Activated B cell treated with CpG ODN at 0.5 μM for 24 hours (primary cell): ENCODE data around the gene PPP1R1C. TPM values are rescaled to one million over a fixed set of nuclear protein-coding genes. Genes with fewer than 3 reads are reported as not detected.

Experiments
- ATAC-seq: fragments of 200-7000 bp; cut with Tn5 transposase; one replicate; pipeline ENCODE4 v1.10.0; 2021; ENCODE audit warnings: low read depth, mild to moderate bottlenecking, moderate library complexity
- CTCF ChIA-PET: fragments of 350-600 bp; sonication (Branson Sonifier 250); formaldehyde crosslinking; loops from one replicate; lab custom pipeline; 2021; ENCODE audit warnings: antibody characterized with exemption; lab: Charles Lee
- POLR2A ChIA-PET: fragments of 350-600 bp; sonication (Branson Sonifier 250); formaldehyde crosslinking; loops from one replicate; lab custom pipeline; 2021; ENCODE audit warnings: antibody characterized with exemption; lab: Charles Lee
- DNase-seq: peaks from one replicate; pipeline ENCODE4 v3.0.0; 2022
- H3K27ac Mint-ChIP-seq: one replicate; pipeline ENCODE4 v1.8.0; 2020; ENCODE audit warnings: mixed read lengths
- H3K27me3 Mint-ChIP-seq: one replicate; pipeline ENCODE4 v1.8.0; 2021; ENCODE audit warnings: mixed read lengths
- H3K36me3 Mint-ChIP-seq: one replicate; pipeline ENCODE4 v1.8.0; 2021; ENCODE audit warnings: low read depth, mixed read lengths
- H3K4me1 Mint-ChIP-seq: one replicate; pipeline ENCODE4 v1.8.0; 2021; ENCODE audit warnings: mixed read lengths
- H3K4me3 Mint-ChIP-seq: one replicate; pipeline ENCODE4 v1.8.0; 2020; ENCODE audit warnings: mild to moderate bottlenecking, mixed read lengths
- H3K9me3 Mint-ChIP-seq: one replicate; pipeline ENCODE4 v1.8.0; 2020; ENCODE audit warnings: mixed read lengths
- CTCF ChIP-seq: fragments of 200-600 bp; IDR thresholded peaks from one replicate; pipeline ENCODE4 v1.8.0; 2022; ENCODE audit warnings: antibody characterized with exemption, mild to moderate bottlenecking
- intact Hi-C: fragments of 100-400 bp; cut with micrococcal nuclease; formaldehyde crosslinking; loops from one replicate; pipeline ENCODE4 v1.15.1; 2024
- total RNA-seq: library from RNA; stranded (reverse); gene quantifications from 2 replicates; pipeline ENCODE4 v1.2.3, GENCODE V29; 2022

PPP1R1C gene
- total RNA-seq, 1 donor from 2014 or later: not detected

- no peaks in the 10 kb centered on the region for H3K9me3 Mint-ChIP-seq
- TF ChIP-seq CTCF: no peak
These were observed 13.4 kb downstream of the PPP1R1C start for GRCh38 chr2:181998891-181999654.

GRCh38 chr2:181999911-182000310 lies 14.3 kb downstream of the PPP1R1C start:
- POLR2A ChIA-PET: no interaction called here

More at GRCh38 chr2:181998891-181999654, 13.4 kb downstream of the PPP1R1C start:
- Mint-ChIP-seq H3K27me3 (no peaks in the 10 kb centered on the region), H3K4me3 (no peak overlapping the region), H3K27ac (no peak overlapping the region), H3K4me1 (peaks cover 8% of the 10 kb centered on the region), H3K36me3 (no peaks in the 10 kb centered on the region)
- DNase-seq (no peak), ATAC-seq (no peak)
- POLR2A ChIA-PET: no interaction called here
- CTCF ChIA-PET: no interaction called here
- intact Hi-C loops: loop anchor here (10.0 kb wide), 1 partner anchor 1036 kb away; the partner anchor contains the start of gene NCKAP1

GRCh38 chr2:182004945-182005520 lies 19.4 kb downstream of the PPP1R1C start:
- no peaks in the 10 kb centered on the region for H3K36me3 Mint-ChIP-seq
- ChIA-PET POLR2A (no interaction called here), CTCF (no interaction called here)
- no peak for DNase-seq
- no peak for ATAC-seq
- intact Hi-C loops: no loop called here
- no peaks in the 10 kb centered on the region for H3K4me1 Mint-ChIP-seq
- no peak overlapping the region for H3K4me3 Mint-ChIP-seq
- TF ChIP-seq CTCF: no peak
- H3K27me3 Mint-ChIP-seq: no peaks in the 10 kb centered on the region
- H3K27ac Mint-ChIP-seq: no peak overlapping the region
- H3K9me3 Mint-ChIP-seq: no peaks in the 10 kb centered on the region

More at GRCh38 chr2:181999911-182000310, 14.3 kb downstream of the PPP1R1C start:
- Mint-ChIP-seq H3K9me3 (no peaks in the 10 kb centered on the region), H3K27ac (no peak overlapping the region), H3K36me3 (no peaks in the 10 kb centered on the region), H3K4me3 (no peak overlapping the region), H3K27me3 (no peaks in the 10 kb centered on the region), H3K4me1 (peaks cover 3% of the 10 kb centered on the region)
- intact Hi-C loops: loop anchor here (10.0 kb wide), 1 partner anchor 1035 kb away; the partner anchor contains the start of gene NCKAP1
- CTCF ChIA-PET: no interaction called here
- TF ChIP-seq CTCF: no peak
- no peak for ATAC-seq
- no peak for DNase-seq

- Mint-ChIP-seq H3K27me3 (no peaks in the 10 kb centered on the region), H3K27ac (no peak overlapping the region), H3K9me3 (no peaks in the 10 kb centered on the region), H3K4me3 (no peak overlapping the region), H3K36me3 (no peaks in the 10 kb centered on the region), H3K4me1 (no peaks in the 10 kb centered on the region)
- CTCF ChIA-PET: no interaction called here
- POLR2A ChIA-PET: no interaction called here
- intact Hi-C loops: no loop called here
- no peak for ATAC-seq
- TF ChIP-seq CTCF: no peak
- DNase-seq: no peak
These were observed 21.1 kb downstream of the PPP1R1C start for GRCh38 chr2:182006595-182007341.

- peaks cover 2% of the 10 kb centered on the region for H3K27me3 Mint-ChIP-seq
- no peak overlapping the region for H3K27ac Mint-ChIP-seq
- ATAC-seq (no peak), DNase-seq (no peak)
- H3K36me3 Mint-ChIP-seq: no peaks in the 10 kb centered on the region
- H3K9me3 Mint-ChIP-seq: peaks cover 17% of the 10 kb centered on the region
- intact Hi-C loops: no loop called here
- no peak for TF ChIP-seq CTCF
- POLR2A ChIA-PET: no interaction called here
- no peaks in the 10 kb centered on the region for H3K4me1 Mint-ChIP-seq
- no peak overlapping the region for H3K4me3 Mint-ChIP-seq
- CTCF ChIA-PET: no interaction called here
These were observed 28.6 kb downstream of the PPP1R1C start for GRCh38 chr2:182014284-182014683.
